ENCODE data around the gene DCLK2.

DCLK2 gene

GRCh38 chr4:150078041-150078578 lies at the start of gene DCLK2:
DCLK2 (plus strand) TSS chr4:150078445; CDS start chr4:150079028, 583 bp downstream.
- DNase-seq, result peak; percentile 12

DNA sequence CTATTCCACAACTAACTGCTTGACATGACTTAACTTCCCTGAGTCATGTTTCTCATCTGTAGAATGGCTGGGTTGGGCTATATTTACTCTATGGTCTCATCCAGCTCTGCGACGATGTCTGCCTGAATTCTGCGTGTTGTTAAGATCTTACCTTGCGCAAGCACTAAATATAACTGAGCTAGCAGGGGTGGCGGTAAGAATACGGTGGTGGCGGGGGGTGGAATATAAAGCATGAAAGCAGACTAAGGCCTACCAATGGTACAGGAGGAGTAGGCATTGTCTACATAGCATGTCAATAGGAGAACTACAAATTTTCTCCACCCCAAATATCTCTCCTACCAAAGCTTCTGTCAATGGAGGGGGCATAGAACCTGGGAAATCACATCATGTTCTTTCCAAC lies 45.7 kb upstream of the DCLK2 start:
- DNase-seq, result no peak

DNA sequence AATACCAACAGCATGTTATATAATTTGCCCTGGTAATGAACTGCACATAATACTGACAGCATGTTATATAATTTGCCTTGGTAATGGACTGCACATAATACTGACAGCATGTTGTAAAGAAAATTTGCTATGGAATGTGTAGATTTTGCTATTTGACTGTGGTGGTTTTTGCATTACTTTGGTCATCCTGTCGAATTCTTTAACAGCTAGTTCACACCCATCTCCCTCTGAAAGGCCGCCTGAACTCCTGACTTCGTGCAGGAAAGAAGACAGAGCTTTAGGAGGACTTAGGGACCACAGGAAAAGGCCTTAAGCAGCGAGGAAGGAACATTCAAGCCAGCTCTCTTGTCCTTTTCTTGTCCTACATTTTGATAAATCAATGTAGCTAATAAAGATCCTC lies 45.2 kb upstream of the DCLK2 start:
- DNase-seq, result no peak

- DNase-seq, result peak; percentile 15
Observed at GRCh38 chr4:150033901-150034300, 44.3 kb upstream of the DCLK2 start.

DNA sequence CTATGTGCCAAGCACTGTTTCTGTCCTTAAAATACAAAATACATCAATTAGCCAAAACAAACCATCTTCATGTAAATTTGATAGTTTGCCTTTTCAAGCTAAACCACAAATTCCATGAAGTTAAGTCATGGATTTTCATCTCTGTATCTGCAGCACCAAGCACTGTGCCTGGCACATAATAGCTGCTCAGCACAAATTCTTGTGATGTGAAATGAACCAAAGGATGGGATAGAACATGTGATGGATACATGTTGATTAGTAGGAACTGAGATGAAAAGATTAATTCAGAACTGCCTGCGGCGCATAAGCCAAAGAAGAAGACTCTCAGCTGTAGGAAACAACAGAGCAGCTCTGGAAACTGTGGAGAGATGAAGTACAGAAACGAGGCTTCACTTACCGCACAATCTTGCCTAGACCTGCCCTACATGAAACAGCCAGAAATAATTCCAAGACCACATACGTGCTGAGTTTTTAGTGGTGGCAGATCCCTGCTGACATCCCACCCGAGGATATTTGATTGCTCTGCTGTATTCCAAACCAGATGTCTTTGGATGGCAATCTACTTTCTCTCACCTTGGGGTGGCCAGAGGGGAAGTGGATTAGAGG lies 40.9 kb upstream of the DCLK2 start:
- no peak for DNase-seq

- DNase-seq, result no peak
Observed at GRCh38 chr4:150038335-150039076, 39.7 kb upstream of the DCLK2 start.

DNA sequence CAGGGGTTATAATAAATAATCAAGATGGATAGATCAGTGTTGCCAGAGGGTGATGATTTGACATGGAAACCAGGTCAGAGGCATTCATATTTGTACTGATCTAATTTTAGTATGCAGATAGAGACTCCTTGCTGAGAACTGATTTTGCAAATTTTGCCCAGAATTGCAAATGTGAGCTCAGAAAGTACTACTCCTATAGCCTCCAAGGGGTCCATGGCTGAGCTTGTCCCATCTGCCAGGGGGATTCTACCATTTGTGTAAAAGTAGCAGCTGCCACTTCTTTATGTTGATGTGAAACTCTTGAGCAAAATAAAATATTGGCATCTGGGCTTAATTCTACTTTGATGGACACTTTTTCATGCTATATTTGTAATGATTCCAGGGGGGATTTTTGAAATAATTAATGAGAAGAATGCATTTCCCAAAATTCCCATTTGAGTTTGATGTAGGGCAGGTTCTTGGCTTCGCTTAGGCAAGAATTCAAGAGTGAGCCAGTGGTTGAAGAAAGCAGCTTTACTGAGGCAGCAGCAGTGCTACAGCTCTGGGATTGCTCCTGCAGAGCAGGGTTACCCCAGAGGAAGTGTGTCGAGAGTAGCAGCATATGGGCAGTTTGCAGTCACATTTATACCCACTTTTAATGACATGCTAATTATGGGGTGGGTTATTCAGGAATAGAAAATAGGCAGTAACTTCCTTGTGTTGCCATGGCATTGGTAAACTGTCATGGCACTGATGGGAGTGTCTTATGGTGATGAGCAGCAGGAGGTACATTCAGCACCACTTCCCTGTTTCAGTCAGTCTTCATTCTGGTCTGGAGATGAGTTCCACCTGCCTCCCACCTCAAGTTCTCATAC lies 38.7 kb upstream of the DCLK2 start:
- peak; percentile 26 for DNase-seq

- DNase-seq, result no peak
Observed at GRCh38 chr4:150044517-150044916, 33.7 kb upstream of the DCLK2 start.

DNA sequence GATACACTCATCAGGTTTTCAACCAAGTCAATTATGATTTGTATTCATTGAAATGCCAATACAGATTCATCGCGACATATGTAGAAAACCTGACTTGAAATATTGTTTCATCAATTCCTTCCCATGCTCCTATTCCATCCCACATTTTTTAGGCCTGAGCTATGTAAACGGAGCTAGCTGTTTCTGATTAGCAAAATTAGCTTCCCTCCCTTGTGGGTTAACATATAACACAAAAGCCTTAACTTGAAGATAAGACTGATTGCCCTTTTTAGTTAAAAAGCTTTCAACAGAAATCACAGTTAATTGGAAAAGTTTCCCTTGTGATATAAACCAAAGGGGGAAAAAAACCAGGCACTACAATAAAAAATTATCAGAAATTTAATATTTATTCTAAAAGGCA lies 32.8 kb upstream of the DCLK2 start:
- no peak for DNase-seq

DNA sequence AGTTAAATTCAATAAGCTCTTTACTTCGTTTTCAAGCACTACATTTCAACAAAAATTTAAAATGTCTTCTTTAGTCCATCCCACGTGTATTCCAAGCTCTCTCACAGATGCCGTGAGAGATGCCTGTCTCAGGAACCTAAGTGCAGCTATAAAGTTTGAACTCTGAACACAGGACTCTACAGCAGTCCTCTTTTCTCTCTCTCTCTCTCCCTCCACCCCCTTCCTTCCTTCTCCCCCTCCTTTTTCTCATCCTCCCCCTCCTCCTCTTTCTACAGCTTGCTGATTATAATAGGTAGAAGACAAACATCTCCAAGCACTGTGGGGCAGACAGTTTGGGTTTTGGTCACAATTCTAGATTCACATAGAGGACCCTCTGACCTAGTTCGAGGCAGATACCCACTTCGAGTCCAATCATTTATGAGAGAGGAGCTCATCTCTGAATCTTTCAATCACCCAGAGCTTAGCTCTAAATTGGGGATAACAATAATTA lies 31.5 kb upstream of the DCLK2 start:
- DNase-seq, result no peak

DNA sequence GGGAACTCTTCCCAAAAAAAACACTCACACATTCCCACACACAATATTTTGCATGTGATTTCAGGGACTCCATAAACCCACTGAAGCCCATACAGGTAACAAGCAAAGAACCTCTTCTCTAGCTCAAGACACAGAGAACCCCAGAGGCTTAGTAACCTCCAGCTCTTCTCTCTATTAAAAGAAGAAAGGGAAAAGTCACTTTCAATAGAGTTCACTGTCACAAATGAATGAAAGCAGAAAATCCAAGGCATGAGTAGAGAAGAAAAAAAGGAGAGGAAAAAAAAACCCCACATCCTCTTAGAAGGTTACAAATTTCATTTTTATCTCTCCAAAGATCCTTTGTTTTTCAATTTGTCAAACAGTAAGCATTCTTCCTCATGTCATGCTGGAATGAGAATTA lies 30.7 kb upstream of the DCLK2 start:
- DNase-seq, result no peak

DNA sequence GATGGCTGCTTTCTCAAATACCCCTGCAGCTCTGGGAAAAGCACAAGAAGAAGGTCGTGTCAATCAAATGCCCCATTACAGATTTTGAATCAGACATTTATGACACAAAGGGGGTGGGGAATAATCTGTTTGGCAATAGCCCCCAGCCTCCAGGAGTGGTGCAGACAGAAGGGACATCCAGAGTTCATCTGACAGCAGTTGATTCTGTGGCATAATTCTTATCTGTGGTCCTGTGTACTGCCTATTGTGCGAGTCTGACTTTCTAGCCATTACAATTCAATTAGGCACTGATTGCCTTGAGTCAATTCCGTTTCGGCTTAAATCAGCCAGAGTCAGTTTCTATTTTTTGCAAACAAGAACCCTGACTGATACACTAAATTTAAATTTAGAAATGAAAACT lies 28.6 kb upstream of the DCLK2 start:
- DNase-seq, result no peak

DNA sequence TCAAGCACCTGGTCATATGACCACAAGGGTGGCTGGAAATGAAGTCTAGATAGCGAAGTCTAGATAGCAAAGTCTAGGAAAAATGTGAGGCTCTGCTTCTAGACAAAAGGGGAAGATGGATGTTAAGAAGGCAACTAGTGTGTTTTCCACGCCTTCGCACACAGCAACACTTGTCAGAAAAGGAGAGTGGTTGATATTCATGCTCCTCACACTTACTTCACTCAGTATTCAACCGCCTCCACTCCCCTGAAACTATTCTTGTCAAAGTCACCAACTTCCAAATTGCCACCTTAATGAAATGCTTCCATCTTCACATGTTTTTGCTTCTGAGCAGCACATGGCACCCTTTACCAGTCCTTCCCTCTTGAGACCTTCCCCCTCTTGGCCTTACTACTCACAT lies 27.7 kb upstream of the DCLK2 start:
- no peak for DNase-seq

DNA sequence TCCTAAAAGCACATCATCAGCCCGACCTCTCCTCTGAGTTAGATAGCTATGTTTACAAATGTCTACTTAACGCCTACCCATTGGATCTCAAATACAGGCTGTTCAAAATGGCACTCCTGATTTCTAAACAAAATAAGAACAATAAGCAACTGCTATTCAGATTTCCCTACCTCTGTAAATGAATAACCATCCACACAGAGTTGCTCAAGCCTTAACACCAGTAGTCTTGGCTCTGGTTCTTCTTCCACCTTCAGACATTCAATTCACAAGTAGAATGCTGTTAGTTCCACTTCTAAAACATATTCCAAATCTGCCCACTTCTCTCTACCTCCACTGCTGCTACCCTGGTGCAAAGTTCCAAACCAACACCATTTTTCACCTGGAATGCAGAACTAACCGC lies 27.1 kb upstream of the DCLK2 start:
- DNase-seq, result no peak

GRCh38 chr4:150055467-150055866 lies 22.8 kb upstream of the DCLK2 start:
- DNase-seq, result no peak

GRCh38 chr4:150056569-150056968 lies 21.7 kb upstream of the DCLK2 start:
- no peak for DNase-seq

- no peak for DNase-seq
Observed at GRCh38 chr4:150061086-150061776, 17.0 kb upstream of the DCLK2 start.

DNA sequence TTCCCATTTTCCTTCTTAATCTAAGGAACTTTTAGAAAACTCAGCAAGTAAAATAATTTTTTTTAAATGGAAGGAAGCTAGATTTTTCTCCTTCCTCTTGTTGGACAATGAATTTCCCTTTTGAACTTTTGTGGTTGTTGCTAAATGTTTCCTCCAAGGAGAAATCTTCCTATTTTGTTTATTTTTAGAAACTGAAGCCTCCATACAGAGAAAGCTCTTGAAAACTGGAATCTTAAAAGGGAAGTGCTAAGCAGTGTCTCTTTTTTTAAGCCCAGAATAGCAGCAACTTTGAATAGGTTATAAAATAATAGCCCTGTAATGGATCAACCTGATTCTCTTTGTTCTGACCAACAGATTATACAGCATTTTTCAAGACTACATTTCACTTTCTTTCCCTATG lies 15.1 kb upstream of the DCLK2 start:
- DNase-seq, result no peak

GRCh38 chr4:150065740-150066139 lies 12.5 kb upstream of the DCLK2 start:
- no peak for DNase-seq

DNA sequence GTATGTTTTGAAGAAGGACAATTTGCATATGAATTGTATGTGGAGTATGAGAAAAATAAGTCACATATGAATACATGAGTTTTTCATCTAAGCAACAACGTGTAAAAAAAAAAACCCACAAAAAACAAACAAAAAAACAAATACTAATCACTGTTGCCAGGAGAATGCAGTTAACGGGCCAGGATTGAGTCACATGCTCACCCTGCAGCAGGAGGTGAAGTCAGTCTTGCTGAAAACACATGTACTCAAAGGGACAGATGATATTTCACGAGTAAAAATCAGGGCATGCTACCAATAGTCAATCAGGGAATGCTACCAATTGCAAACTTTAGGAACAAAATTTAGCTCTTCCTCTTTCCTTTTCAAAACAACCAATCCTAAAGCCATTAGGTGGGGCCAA lies 10.4 kb upstream of the DCLK2 start:
- no peak for DNase-seq

DNA sequence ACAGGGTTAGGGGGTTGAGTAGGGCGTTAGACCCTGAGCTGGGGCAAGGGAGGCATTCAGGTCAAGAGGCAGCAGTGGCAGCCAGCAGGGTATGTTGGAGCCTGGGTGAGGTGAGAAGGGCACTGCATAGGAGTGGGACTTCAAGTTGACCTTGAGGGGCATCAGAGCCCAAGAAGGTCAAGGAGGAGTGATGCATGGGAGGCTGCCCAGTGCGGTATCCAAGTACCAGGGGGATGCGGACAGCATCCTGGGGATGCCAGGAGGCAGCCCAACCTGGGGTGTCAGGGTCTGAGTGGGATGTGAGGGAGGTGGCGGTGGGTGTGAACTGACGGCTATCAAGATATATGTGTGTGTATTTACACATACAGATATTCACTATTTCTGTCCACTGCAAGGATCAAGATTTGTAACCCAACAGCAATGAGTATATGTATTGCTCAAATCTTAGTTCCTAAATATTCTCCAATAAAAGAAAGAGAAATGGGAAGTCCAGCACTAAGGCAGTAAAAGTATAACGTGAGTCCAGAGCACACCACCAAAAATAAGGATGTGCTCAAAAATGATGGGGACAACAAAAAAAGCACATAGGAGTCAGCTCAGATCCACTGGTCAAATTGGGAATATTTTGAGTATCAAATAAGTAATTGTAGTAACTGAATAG lies 9.8 kb upstream of the DCLK2 start:
- no peak for DNase-seq

DNA sequence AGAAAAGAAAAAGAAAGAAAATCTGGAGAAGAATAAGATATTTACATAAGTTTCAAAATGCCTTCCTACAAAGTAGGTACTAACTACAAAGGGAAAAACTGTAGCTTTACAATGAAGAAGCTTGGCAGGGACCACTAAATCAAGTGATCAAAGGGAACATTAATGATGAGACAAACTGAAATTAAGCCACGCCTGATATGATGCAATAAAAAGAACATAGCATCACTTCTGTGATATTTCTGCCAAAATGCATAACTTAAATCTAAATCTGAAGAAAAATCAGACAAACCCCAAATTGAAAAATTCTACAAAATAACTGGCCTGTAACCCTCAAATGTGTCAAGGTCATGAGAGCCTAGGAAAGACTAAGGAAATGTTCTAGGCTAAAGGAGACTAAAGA lies 8.9 kb upstream of the DCLK2 start:
- no peak for DNase-seq

Measured in DMS 273 treated with DMSO at 0.1 percent for 48 hours (cell line).